GM12892 (cell line): ENCODE data around the gene BCKDHB.

ENCODE experiments used
- POLR2A ChIP-seq: IDR thresholded peaks from 2 replicates; pipeline ENCODE4 v1.6.1; 2011; ENCODE audit warnings: low read depth, low read length, control low read depth
- POLR2AphosphoS5 ChIP-seq: IDR thresholded peaks from 2 replicates; pipeline ENCODE4 v1.6.1; 2011; ENCODE audit warnings: low read depth, low read length, control low read depth

GRCh38 chr6:80165143-80165542, 58.7 kb downstream of the BCKDHB start:
- TF ChIP-seq POLR2AphosphoS5 = no peak
- no peak for TF ChIP-seq POLR2A
